Omental fat pad (tissue), 4 donors: ENCODE measurements around the gene MRPL16. TPM values are rescaled to one million over a fixed set of nuclear protein-coding genes. Genes with fewer than 3 reads are reported as not detected.

Experiments used
- ATAC-seq: fragments of 150-250 bp; one replicate; pipeline ENCODE4 v1.9.1; 2016; ENCODE audit warnings: mild to moderate bottlenecking, moderate library complexity; ENCODE audit not compliant: low FRiP score
- DNase-seq: peaks from one replicate; pipeline ENCODE4 v3.0.0-alpha.2; 2019; ENCODE audit warnings: low spot score
- total RNA-seq, 4 donors: library from RNA; depleted of rRNA; stranded (reverse); fragments of >200 nt; gene quantifications; one replicate each; pipeline ENCODE4 v1.1.0, GENCODE V29; 2016
- TF ChIP-seq, protein P1 (sequence below), 3 donors: fragments of 450-650 bp; IDR thresholded peaks; one replicate each; pipeline ENCODE4 v1.5.1; 2016 to 2017; ENCODE audit warnings: antibody characterized with exemption in 3 of 3, mild to moderate bottlenecking in 3 of 3, moderate library complexity in 2 of 3

Gene MRPL16
- total RNA-seq, 4 donors from 2014 or later: 28.1 to 50.9 (median 38.3) TPM

DNA sequence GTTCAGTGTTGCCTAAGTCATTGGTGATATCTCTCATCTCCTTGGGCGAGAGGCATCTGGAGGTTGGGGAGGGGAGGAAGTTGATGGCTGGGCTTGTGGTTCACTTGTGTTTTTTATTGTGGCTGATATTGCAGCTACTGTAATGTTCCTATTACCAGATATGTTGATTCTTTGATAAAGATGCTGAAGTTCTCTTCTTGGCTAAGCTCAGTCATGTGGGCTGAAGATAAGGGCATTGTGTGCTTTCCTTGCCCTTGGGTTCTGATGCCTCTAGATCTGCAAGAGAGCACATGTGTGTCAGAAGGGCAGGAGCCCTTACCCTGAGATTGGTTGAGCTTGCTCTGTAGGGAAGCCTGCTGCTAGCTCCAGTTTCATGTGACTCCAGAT, 43.4 kb downstream of the MRPL16 start:
- ATAC-seq (no peak), DNase-seq (no peak)
- TF ChIP-seq, protein P1, sequence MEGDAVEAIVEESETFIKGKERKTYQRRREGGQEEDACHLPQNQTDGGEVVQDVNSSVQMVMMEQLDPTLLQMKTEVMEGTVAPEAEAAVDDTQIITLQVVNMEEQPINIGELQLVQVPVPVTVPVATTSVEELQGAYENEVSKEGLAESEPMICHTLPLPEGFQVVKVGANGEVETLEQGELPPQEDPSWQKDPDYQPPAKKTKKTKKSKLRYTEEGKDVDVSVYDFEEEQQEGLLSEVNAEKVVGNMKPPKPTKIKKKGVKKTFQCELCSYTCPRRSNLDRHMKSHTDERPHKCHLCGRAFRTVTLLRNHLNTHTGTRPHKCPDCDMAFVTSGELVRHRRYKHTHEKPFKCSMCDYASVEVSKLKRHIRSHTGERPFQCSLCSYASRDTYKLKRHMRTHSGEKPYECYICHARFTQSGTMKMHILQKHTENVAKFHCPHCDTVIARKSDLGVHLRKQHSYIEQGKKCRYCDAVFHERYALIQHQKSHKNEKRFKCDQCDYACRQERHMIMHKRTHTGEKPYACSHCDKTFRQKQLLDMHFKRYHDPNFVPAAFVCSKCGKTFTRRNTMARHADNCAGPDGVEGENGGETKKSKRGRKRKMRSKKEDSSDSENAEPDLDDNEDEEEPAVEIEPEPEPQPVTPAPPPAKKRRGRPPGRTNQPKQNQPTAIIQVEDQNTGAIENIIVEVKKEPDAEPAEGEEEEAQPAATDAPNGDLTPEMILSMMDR (IDR thresholded peaks at IDR 0.05): no peak

DNA sequence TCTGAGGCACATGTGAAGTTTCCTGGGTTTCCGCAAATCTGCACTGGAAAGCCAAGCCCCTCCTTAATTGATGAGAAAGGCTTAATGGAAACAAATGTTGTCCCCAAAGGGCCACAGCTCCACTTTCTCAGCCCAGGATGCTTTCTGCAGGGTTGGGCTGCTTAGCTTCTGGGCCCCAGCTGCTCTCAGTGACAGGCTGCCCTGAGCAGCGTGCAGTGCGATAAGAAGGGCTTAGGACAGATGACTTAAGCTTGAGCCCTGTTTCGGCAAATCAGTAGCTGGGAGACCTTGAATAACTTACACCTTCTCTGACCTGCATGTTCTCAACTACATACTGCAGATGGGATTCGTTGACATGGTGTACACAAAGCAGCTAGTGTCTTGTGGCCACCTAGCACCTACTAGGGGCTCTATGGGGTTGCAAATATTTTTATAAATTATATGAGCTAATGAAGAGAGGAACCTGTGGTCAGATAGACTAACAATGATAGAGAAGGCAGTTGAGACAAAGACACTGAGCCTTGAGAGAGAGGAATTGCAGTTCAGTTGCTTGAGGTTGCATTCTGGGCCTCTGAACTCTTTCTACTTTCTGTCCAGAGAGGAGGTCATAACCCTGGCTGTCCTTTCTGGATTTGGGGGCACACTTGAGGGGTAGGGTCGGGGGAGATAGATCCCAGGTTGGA, 43.9 kb downstream of the MRPL16 start:
- ATAC-seq: no peak
- DNase-seq: no peak

DNA sequence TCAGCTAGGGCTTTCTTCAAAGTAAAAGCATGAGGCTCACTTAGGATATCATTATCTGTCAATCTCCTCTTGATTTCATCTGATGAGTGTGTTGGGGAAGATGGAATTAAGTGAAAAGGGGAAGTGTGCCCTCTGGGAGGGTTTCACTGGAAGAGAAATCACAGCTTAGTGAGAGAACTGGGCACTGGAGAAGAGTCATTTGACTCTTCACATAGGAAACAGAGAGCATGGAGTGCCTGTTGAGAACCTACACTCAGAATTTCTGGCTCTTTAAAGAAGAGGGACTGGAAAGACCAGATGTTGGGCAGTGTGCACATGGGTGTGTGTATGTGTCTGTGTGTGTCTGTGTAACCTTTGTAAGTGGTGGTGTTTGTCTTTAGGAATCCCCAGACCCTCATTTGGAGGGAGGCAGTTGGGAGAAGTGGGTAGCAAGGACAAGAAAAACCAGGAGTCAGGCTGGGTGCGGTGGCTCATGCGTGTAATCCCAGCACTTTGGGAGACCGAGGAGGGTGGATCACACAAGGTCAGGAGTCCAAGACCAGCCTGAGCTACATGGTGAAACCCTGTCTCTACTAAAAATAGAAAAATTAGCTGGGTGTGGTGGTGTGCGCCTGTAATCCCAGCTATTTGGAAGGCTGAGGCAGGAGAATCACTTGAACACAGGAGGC, 45.4 kb downstream of the MRPL16 start:
- ATAC-seq: no peak
- DNase-seq: no peak
- TF ChIP-seq, protein P1 (IDR thresholded peaks at IDR 0.05): no peak

More for the DNA sequence above, 43.9 kb downstream of the MRPL16 start:
- TF ChIP-seq, protein P1 (IDR thresholded peaks at IDR 0.05): no peak

GRCh38 chr11:59761993-59762392, 48.6 kb downstream of the MRPL16 start:
- TF ChIP-seq, protein P1 (IDR thresholded peaks at IDR 0.05): no peak
- DNase-seq: no peak
- ATAC-seq: no peak

DNA sequence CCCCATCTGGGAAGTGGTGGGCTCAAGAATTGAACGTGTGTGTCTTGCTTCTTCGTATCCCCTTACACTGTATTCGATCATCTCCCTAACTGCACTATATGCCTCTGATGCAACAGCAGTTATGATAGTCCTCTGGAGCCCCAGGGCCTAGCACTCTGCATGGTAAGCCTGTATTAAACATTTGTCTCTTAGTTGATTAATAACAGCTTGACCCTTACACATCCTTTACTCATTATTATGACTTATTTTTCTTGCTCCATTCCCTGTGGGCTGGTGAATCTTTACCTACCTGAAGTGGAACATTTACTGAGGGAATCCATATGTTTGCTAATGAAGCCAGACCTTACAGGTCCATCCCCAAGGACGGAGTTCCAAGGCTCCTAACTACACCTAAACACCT, 49.8 kb downstream of the MRPL16 start:
- TF ChIP-seq, protein P1 (IDR thresholded peaks at IDR 0.05): no peak
- no peak for DNase-seq
- ATAC-seq: no peak

- no peak for DNase-seq
- TF ChIP-seq, protein P1 (IDR thresholded peaks at IDR 0.05): no peak
Measured at GRCh38 chr11:59759900-59760299, 50.7 kb downstream of the MRPL16 start.

More at GRCh38 chr11:59759900-59760299, 50.7 kb downstream of the MRPL16 start:
- no peak for ATAC-seq
